WTC11 (cell line): ENCODE measurements around the gene CDK11B.

Source experiments
- ETV6 ChIP-seq: sonication (generic); formaldehyde crosslinking; IDR thresholded peaks from 2 replicates; pipeline ENCODE4 v1.8.1; 2022; ENCODE audit warnings: mild to moderate bottlenecking, missing genetic modification reagents
- GTF2I ChIP-seq: fragments of 250-450 bp; sonication (Bioruptor Pico); conservative IDR thresholded peaks from 2 replicates; pipeline ENCODE4 v1.4.0; 2021; ENCODE audit warnings: mild to moderate bottlenecking
- NFYB ChIP-seq: sonication (generic); formaldehyde crosslinking; conservative IDR thresholded peaks from 2 replicates; pipeline ENCODE4 v1.8.0; 2022; ENCODE audit warnings: low read depth, missing genetic modification reagents
- RELA ChIP-seq: sonication (generic); formaldehyde crosslinking; IDR thresholded peaks from 2 replicates; pipeline ENCODE4 v1.8.1; 2022; ENCODE audit warnings: missing genetic modification reagents, mild to moderate bottlenecking, borderline replicate concordance
- ZNF121 ChIP-seq: sonication (generic); formaldehyde crosslinking; IDR thresholded peaks from 2 replicates; pipeline ENCODE4 v1.8.0; 2023; ENCODE audit warnings: missing genetic modification reagents
- ZNF317 ChIP-seq: sonication (generic); formaldehyde crosslinking; IDR thresholded peaks from 2 replicates; pipeline ENCODE4 v1.8.1; 2023; ENCODE audit warnings: low read depth, mild to moderate bottlenecking, moderate library complexity, missing genetic modification reagents, borderline replicate concordance
- TF ChIP-seq, protein P1 (sequence below): fragments of 200-600 bp; IDR thresholded peaks from 2 replicates; pipeline ENCODE4 v1.8.0; 2022; ENCODE audit warnings: antibody characterized with exemption
- TF ChIP-seq, protein P2 (sequence below): sonication (generic); formaldehyde crosslinking; IDR thresholded peaks from 2 replicates; pipeline ENCODE4 v1.8.0; 2022; ENCODE audit warnings: missing genetic modification reagents
- TF ChIP-seq, protein P3 (sequence below): sonication (generic); formaldehyde crosslinking; IDR thresholded peaks from 2 replicates; pipeline ENCODE4 v1.8.0; 2022; ENCODE audit warnings: mild to moderate bottlenecking, missing genetic modification reagents
- TF ChIP-seq, protein P4 (sequence below): sonication (generic); formaldehyde crosslinking; IDR thresholded peaks from 2 replicates; pipeline ENCODE4 v1.8.0; 2022; ENCODE audit warnings: mild to moderate bottlenecking, missing genetic modification reagents
- TF ChIP-seq, protein P5 (sequence below): sonication (generic); formaldehyde crosslinking; IDR thresholded peaks from 2 replicates; pipeline ENCODE4 v1.8.1; 2023; ENCODE audit warnings: mild to moderate bottlenecking, missing genetic modification reagents, moderate library complexity
- TF ChIP-seq, protein P6 (sequence below): sonication (generic); formaldehyde crosslinking; conservative IDR thresholded peaks from 2 replicates; pipeline ENCODE4 v1.8.1; 2023; ENCODE audit warnings: mild to moderate bottlenecking, low read depth, missing genetic modification reagents, moderate library complexity
- TF ChIP-seq, protein P7 (sequence below): sonication (generic); formaldehyde crosslinking; conservative IDR thresholded peaks from 2 replicates; pipeline ENCODE4 v1.8.1; 2022; ENCODE audit warnings: mild to moderate bottlenecking, missing genetic modification reagents
- TF ChIP-seq, protein P8 (sequence below): sonication (generic); formaldehyde crosslinking; IDR thresholded peaks from 2 replicates; pipeline ENCODE4 v1.8.0; 2022; ENCODE audit warnings: mild to moderate bottlenecking, missing genetic modification reagents

DNA sequence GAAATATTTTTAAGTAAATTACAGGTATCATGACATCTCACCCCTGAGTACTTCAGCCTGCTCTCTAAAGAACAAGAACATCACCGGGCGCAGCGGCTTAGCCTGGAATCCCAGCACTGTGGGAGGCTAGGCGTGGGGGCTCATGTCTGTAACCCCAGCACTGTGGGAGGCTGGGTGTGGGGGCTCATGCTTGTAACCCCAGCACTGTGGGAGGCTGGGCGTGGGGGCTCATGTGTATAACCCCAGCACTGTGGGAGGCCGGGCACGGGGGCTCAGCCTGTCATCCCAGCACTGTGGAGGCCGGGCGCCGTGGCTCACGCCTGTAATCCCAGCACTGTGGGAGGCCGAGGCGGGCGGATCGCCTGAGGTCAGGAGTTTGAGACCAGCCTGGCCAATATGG lies 7.7 kb upstream of the CDK11B start:
- TF ChIP-seq, protein P1, sequence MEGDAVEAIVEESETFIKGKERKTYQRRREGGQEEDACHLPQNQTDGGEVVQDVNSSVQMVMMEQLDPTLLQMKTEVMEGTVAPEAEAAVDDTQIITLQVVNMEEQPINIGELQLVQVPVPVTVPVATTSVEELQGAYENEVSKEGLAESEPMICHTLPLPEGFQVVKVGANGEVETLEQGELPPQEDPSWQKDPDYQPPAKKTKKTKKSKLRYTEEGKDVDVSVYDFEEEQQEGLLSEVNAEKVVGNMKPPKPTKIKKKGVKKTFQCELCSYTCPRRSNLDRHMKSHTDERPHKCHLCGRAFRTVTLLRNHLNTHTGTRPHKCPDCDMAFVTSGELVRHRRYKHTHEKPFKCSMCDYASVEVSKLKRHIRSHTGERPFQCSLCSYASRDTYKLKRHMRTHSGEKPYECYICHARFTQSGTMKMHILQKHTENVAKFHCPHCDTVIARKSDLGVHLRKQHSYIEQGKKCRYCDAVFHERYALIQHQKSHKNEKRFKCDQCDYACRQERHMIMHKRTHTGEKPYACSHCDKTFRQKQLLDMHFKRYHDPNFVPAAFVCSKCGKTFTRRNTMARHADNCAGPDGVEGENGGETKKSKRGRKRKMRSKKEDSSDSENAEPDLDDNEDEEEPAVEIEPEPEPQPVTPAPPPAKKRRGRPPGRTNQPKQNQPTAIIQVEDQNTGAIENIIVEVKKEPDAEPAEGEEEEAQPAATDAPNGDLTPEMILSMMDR: no peak
- TF ChIP-seq, protein P2, sequence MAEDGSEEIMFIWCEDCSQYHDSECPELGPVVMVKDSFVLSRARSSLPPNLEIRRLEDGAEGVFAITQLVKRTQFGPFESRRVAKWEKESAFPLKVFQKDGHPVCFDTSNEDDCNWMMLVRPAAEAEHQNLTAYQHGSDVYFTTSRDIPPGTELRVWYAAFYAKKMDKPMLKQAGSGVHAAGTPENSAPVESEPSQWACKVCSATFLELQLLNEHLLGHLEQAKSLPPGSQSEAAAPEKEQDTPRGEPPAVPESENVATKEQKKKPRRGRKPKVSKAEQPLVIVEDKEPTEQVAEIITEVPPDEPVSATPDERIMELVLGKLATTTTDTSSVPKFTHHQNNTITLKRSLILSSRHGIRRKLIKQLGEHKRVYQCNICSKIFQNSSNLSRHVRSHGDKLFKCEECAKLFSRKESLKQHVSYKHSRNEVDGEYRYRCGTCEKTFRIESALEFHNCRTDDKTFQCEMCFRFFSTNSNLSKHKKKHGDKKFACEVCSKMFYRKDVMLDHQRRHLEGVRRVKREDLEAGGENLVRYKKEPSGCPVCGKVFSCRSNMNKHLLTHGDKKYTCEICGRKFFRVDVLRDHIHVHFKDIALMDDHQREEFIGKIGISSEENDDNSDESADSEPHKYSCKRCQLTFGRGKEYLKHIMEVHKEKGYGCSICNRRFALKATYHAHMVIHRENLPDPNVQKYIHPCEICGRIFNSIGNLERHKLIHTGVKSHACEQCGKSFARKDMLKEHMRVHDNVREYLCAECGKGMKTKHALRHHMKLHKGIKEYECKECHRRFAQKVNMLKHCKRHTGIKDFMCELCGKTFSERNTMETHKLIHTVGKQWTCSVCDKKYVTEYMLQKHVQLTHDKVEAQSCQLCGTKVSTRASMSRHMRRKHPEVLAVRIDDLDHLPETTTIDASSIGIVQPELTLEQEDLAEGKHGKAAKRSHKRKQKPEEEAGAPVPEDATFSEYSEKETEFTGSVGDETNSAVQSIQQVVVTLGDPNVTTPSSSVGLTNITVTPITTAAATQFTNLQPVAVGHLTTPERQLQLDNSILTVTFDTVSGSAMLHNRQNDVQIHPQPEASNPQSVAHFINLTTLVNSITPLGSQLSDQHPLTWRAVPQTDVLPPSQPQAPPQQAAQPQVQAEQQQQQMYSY (CRISPR knock-in tag): no peak
- TF ChIP-seq NFYB (CRISPR knock-in tag): no peak
- TF ChIP-seq, protein P3, sequence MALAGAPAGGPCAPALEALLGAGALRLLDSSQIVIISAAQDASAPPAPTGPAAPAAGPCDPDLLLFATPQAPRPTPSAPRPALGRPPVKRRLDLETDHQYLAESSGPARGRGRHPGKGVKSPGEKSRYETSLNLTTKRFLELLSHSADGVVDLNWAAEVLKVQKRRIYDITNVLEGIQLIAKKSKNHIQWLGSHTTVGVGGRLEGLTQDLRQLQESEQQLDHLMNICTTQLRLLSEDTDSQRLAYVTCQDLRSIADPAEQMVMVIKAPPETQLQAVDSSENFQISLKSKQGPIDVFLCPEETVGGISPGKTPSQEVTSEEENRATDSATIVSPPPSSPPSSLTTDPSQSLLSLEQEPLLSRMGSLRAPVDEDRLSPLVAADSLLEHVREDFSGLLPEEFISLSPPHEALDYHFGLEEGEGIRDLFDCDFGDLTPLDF (CRISPR knock-in tag): no peak
- TF ChIP-seq RELA (CRISPR knock-in tag): no peak
- TF ChIP-seq, protein P4, sequence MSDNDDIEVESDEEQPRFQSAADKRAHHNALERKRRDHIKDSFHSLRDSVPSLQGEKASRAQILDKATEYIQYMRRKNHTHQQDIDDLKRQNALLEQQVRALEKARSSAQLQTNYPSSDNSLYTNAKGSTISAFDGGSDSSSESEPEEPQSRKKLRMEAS (CRISPR knock-in tag): no peak
- TF ChIP-seq, protein P5, sequence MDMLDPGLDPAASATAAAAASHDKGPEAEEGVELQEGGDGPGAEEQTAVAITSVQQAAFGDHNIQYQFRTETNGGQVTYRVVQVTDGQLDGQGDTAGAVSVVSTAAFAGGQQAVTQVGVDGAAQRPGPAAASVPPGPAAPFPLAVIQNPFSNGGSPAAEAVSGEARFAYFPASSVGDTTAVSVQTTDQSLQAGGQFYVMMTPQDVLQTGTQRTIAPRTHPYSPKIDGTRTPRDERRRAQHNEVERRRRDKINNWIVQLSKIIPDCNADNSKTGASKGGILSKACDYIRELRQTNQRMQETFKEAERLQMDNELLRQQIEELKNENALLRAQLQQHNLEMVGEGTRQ (CRISPR knock-in tag): no peak
- no peak for TF ChIP-seq GTF2I
- TF ChIP-seq, protein P6, sequence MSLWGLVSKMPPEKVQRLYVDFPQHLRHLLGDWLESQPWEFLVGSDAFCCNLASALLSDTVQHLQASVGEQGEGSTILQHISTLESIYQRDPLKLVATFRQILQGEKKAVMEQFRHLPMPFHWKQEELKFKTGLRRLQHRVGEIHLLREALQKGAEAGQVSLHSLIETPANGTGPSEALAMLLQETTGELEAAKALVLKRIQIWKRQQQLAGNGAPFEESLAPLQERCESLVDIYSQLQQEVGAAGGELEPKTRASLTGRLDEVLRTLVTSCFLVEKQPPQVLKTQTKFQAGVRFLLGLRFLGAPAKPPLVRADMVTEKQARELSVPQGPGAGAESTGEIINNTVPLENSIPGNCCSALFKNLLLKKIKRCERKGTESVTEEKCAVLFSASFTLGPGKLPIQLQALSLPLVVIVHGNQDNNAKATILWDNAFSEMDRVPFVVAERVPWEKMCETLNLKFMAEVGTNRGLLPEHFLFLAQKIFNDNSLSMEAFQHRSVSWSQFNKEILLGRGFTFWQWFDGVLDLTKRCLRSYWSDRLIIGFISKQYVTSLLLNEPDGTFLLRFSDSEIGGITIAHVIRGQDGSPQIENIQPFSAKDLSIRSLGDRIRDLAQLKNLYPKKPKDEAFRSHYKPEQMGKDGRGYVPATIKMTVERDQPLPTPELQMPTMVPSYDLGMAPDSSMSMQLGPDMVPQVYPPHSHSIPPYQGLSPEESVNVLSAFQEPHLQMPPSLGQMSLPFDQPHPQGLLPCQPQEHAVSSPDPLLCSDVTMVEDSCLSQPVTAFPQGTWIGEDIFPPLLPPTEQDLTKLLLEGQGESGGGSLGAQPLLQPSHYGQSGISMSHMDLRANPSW (CRISPR knock-in tag): no peak
- TF ChIP-seq, protein P7, sequence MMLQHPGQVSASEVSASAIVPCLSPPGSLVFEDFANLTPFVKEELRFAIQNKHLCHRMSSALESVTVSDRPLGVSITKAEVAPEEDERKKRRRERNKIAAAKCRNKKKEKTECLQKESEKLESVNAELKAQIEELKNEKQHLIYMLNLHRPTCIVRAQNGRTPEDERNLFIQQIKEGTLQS (CRISPR knock-in tag): no peak
- no peak for TF ChIP-seq ETV6 (CRISPR knock-in tag)
- no peak for TF ChIP-seq ZNF317 (CRISPR knock-in tag)
- TF ChIP-seq, protein P8, sequence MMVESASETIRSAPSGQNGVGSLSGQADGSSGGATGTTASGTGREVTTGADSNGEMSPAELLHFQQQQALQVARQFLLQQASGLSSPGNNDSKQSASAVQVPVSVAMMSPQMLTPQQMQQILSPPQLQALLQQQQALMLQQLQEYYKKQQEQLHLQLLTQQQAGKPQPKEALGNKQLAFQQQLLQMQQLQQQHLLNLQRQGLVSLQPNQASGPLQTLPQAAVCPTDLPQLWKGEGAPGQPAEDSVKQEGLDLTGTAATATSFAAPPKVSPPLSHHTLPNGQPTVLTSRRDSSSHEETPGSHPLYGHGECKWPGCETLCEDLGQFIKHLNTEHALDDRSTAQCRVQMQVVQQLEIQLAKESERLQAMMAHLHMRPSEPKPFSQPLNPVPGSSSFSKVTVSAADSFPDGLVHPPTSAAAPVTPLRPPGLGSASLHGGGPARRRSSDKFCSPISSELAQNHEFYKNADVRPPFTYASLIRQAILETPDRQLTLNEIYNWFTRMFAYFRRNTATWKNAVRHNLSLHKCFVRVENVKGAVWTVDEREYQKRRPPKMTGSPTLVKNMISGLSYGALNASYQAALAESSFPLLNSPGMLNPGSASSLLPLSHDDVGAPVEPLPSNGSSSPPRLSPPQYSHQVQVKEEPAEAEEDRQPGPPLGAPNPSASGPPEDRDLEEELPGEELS (CRISPR knock-in tag): no peak
- TF ChIP-seq ZNF121 (CRISPR knock-in tag): no peak
